Heart left ventricle (tissue), 16 donors: ENCODE measurements around the gene RNF181. TPM values are rescaled to one million over a fixed set of nuclear protein-coding genes. Genes with fewer than 3 reads are reported as not detected.

Source experiments
- ATAC-seq, 4 donors: fragments of 200-7000 bp; cut with Tn5 transposase; one replicate each; pipeline ENCODE4 v1.9.1; 2020 to 2022; ENCODE audit warnings: moderate library complexity in 4 of 4, mild to moderate bottlenecking in 3 of 4, moderate number of reproducible peaks in 1 of 4
- DNase-seq, 5 donors: peaks; one replicate each; pipeline ENCODE4 v3.0.0-alpha.2; 2020
- H3K27ac ChIP-seq, 12 donors: fragments of 200-600 bp; sonication (generic) in 4 of 12; one replicate each; pipeline versions ENCODE4 v1.5.0 to v1.8.0; 2016 to 2022; ENCODE audit warnings: mild to moderate bottlenecking in 2 of 12
- H3K27me3 ChIP-seq, 9 donors: fragments of 200-600 bp; sonication (generic) in 2 of 9; one replicate each; pipeline versions ENCODE4 v1.5.1 to v1.8.0; 2016 to 2022; ENCODE audit warnings: mild to moderate bottlenecking in 3 of 9
- H3K36me3 ChIP-seq, 9 donors: fragments of 200-600 bp; sonication (generic) in 2 of 9; one replicate each; pipeline versions ENCODE4 v1.5.0 to v1.8.0; 2018 to 2022; ENCODE audit warnings: mild to moderate bottlenecking in 2 of 9
- H3K4me1 ChIP-seq, 12 donors: fragments of 200-600 bp; sonication (generic) in 4 of 12; one replicate each; pipeline versions ENCODE4 v1.5.0 to v1.8.0; 2016 to 2022; ENCODE audit warnings: mild to moderate bottlenecking in 3 of 12
- H3K4me3 ChIP-seq, 12 donors: fragments of 200-600 bp; sonication (generic) in 4 of 12; one replicate each; pipeline versions ENCODE4 v1.5.0 to v1.8.0; 2017 to 2022; ENCODE audit warnings: mild to moderate bottlenecking in 9 of 12, moderate library complexity in 4 of 12
- H3K9me3 ChIP-seq, 12 donors: fragments of 200-600 bp; sonication (generic) in 4 of 12; one replicate each; pipeline versions ENCODE4 v1.5.0 to v1.8.0; 2016 to 2022; ENCODE audit warnings: mild to moderate bottlenecking in 1 of 12
- POLR2A ChIP-seq, 2 donors: fragments of 450-650 bp; IDR thresholded peaks; one replicate each; pipeline ENCODE4 v1.6.1; 2017; ENCODE audit warnings: antibody characterized with exemption in 2 of 2, mild to moderate bottlenecking in 2 of 2, moderate library complexity in 2 of 2
- WGBS, 4 donors: extraction: QIAGEN DNeasy Blood & Tissue Kit in 2 of 4; methylation state at CpG; one replicate each; pipeline versions ENCODE4 v1.1.5 to v1.1.7; 2013 to 2018; 5-methylcytosine and 5-hydroxymethylcytosine counted together
- intact Hi-C, 10 donors: fragments of 100-400 bp; cut with DNase I; formaldehyde crosslinking; loops; one replicate each; pipeline versions ENCODE4 v1.11.1 to v1.14.2; 2022
- polyA plus RNA-seq, 2 donors: library from polyadenylated mRNA; stranded (reverse); fragments of 200-250 nt; gene quantifications; one replicate each; pipeline ENCODE4 v1.2.3, GENCODE V29; 2013
- total RNA-seq, 9 donors: library from RNA; depleted of rRNA in 2 of 9; stranded (reverse); fragments of >200 nt in 2 of 9; fragmentation: NEBNext Ultra II Directional in 3 of 9; extraction: Animal tissue kit (Norgen Biotek cat#: 25700) in 3 of 9; gene quantifications; one replicate each; pipeline versions ENCODE4 v1.1.0 to v1.2.4, GENCODE V29; 2016 to 2023
- TF ChIP-seq, protein P1 (sequence below), 12 donors: fragments of 200-600 bp; sonication (generic) in 4 of 12; IDR thresholded peaks; one replicate each; pipeline versions ENCODE4 v1.5.0 to v1.8.0; 2018 to 2022; ENCODE audit warnings: antibody characterized with exemption in 12 of 12, mild to moderate bottlenecking in 5 of 12
- donor health status: ischemic (EF 13 %, LVEDD 7.1; RV severe dilation, severe dysfunction).
- donor health status: healthy with polysubstance abuse.
- donor health status: DM: no; HTN: yes; CAD: no.
- donor health status: DM: no; HTN: no; CAD: no.
- donor health status: ischemic (EF 25% LVEDD 6.9; RV normal size, moderate dysfunction).
- donor health status: ischemic (EF 25% LVEDD 5.7; RV mildly dilated, moderate dysfunction).
- donor health status: healthy.
- donor health status: DM: yes; HTN: yes; CAD: no.
- donor health status: ischemic (EF 35%, LVEDD 5.7; RV mildly dilated, moderate dysfunction).
- donor health status: nonischemic (EF 11% LVEDD 7.7; RV severe dilation, severe dysfunction).
- donor health status: DM: yes; HTN: yes; CAD: no.
- donor health status: PGD.
- donor health status: ischemic (EF 29% LVEDD 5.4; RV normal size, mild dysfunction).
- donor health status: nonischemic (EF 23%, LVEDD 6.1; RV moderate dilation, normal function).

Gene RNF181
- total and polyA plus RNA-seq, 11 donors, result 77.7 to 235 (median 104) TPM

- peak in 3 of 4 donors; percentile 1 to 24 (median 3) for ATAC-seq
- no peak for DNase-seq
Observed at GRCh38 chr2:85560812-85561279, 34.7 kb upstream of the RNF181 start.

DNA sequence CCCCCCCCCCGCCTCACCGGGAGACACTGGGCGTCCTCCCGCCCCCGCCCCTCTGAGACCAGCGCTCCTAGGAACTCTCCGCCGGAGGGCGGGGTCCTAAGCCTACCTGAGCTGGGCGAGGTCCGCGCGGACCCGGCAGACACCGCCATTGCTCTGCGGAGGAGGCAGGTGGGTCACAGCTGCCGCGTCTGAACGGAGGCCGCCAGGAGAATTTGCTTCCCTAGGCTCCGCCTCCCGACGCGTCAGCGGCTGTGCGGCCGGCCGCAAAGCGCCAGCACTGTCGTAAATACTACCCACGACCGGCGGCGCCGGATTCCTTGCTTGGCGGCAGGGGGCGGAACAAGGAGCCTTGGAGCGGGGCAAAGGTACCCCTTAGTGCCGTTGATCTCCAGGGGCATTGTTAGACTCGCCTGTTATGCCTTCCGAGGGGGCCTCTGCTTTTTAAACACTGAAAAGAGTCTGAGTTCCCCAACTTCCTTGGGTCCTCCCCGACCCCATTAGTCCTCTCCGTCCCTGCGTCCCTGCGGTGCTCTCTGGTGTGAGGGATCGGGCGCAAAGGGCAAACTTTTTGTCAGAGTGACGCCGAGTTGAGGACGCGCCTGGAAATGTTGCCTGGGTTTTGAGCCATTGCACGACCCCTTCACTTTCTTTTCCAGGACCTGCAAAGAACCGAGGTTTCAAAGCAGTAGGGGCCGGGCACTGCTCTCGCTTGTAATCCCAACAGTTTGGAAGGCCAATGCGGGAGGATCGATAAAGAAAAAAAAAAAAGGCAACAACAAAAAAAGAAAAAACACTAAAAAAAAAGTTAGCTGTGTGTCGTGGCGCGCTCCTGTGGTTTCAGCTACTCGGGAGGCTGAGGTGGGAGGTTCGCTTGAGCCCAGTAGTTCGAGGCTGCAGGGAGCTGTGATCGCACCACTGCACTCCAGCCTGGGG is 34.0 kb upstream of the RNF181 start, which contains the start of gene GGCX:
Gene GGCX (minus strand): TSS at position 214 of the 933 bp plus-strand sequence. CDS start 65 bp downstream, at position 149.
- peak within 1 kb of the TSS; percentile 62 to 93 (median 79) for H3K4me3 ChIP-seq
- 4 to 9% (median 6%) methylated on average over 32 to 64 of the region's 64 CpGs for WGBS, 4 donors
- H3K27me3 ChIP-seq, result no peaks in the 10 kb centered on the region
- peak; percentile 95 to 97 (median 96) for ATAC-seq
- peak within 1 kb of the TSS; percentile 56 to 96 (median 89) for H3K27ac ChIP-seq
- DNase-seq, result peak; percentile 96 to 98 (median 97)
- H3K36me3 ChIP-seq, result peaks cover 0 to 30% (median 23%) of the 10 kb centered on the region in 9 donors
- H3K9me3 ChIP-seq, result no peaks in the 10 kb centered on the region
- intact Hi-C loops, result loop anchor here in 8 of 10 donors (1.0 to 5.0 kb wide), 6 partner anchors 23 to 56 kb away; partner anchors contain the start of genes TMEM150A (in 3 of the 8), USP39 (in 3 of the 8), C2orf68 (in 2 of the 8) and MAT2A (in 1 of the 8)
- H3K4me1 ChIP-seq, result peaks cover 0 to 32% (median 14%) of the 10 kb centered on the region in 12 donors
- TF ChIP-seq, protein P1, sequence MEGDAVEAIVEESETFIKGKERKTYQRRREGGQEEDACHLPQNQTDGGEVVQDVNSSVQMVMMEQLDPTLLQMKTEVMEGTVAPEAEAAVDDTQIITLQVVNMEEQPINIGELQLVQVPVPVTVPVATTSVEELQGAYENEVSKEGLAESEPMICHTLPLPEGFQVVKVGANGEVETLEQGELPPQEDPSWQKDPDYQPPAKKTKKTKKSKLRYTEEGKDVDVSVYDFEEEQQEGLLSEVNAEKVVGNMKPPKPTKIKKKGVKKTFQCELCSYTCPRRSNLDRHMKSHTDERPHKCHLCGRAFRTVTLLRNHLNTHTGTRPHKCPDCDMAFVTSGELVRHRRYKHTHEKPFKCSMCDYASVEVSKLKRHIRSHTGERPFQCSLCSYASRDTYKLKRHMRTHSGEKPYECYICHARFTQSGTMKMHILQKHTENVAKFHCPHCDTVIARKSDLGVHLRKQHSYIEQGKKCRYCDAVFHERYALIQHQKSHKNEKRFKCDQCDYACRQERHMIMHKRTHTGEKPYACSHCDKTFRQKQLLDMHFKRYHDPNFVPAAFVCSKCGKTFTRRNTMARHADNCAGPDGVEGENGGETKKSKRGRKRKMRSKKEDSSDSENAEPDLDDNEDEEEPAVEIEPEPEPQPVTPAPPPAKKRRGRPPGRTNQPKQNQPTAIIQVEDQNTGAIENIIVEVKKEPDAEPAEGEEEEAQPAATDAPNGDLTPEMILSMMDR (IDR thresholded peaks at IDR 0.05), result peak in 6 of 12 donors; percentile 12 to 62 (median 30)
- peak in 1 of 2 donors; percentile 91 for TF ChIP-seq POLR2A (IDR thresholded peaks at IDR 0.05)

More at GRCh38 chr2:85560812-85561279, 34.7 kb upstream of the RNF181 start:
- 3 to 4% (median 3%) methylated on average over 12 to 14 of the region's 14 CpGs for whole genome bisulfite sequencing, 4 donors
- H3K36me3 ChIP-seq, result peaks cover 0 to 37% (median 26%) of the 10 kb centered on the region in 9 donors
- H3K4me1 ChIP-seq, result peaks cover 0 to 32% (median 14%) of the 10 kb centered on the region in 12 donors
- H3K9me3 ChIP-seq, result no peaks in the 10 kb centered on the region
- H3K4me3 ChIP-seq, result peak overlapping the region; percentile 62 to 93 (median 79)
- no peaks in the 10 kb centered on the region for H3K27me3 ChIP-seq
- peak overlapping the region; percentile 56 to 96 (median 89) for H3K27ac ChIP-seq
- intact Hi-C loops, result loop anchor here in 8 of 10 donors (1.0 to 5.0 kb wide), 6 partner anchors 22 to 56 kb away; partner anchors contain the start of genes TMEM150A (in 3 of the 8), USP39 (in 3 of the 8), C2orf68 (in 2 of the 8) and MAT2A (in 1 of the 8)
- TF ChIP-seq, protein P1 (IDR thresholded peaks at IDR 0.05), result no peak
- no peak for TF ChIP-seq POLR2A (IDR thresholded peaks at IDR 0.05)

GRCh38 chr2:85564144-85564563 is 31.4 kb upstream of the RNF181 start:
- no peak for ATAC-seq

More at GRCh38 chr2:85564144-85564563, 31.4 kb upstream of the RNF181 start:
- TF ChIP-seq POLR2A (IDR thresholded peaks at IDR 0.05), result no peak
- TF ChIP-seq, protein P1 (IDR thresholded peaks at IDR 0.05), result no peak
- Histone ChIP-seq H3K9me3 (no peaks in the 10 kb centered on the region), H3K36me3 (peaks cover 0 to 6% (median 1%) of the 10 kb centered on the region in 9 donors), H3K4me1 (peaks cover 0 to 30% (median 14%) of the 10 kb centered on the region in 12 donors), H3K4me3 (no peak overlapping the region), H3K27me3 (no peaks in the 10 kb centered on the region), H3K27ac (peak overlapping the region in 1 of 12 donors; percentile 79)
- no peak for DNase-seq
- intact Hi-C loops, result loop anchor here in 6 of 10 donors (5.0 kb wide), 3 partner anchors 38 to 53 kb away; partner anchors contain the start of genes C2orf68 (in 2 of the 6), TMEM150A (in 2 of the 6) and USP39 (in 2 of the 6)
- WGBS, 4 donors, result 86 to 89% (median 87%) methylated on average over 5 of the region's 5 CpGs
